HEK293T (cell line): Measurements from ENCODE around the gene LGI4.

ENCODE experiments used
- BHLHE40 ChIP-seq: fragments of 450-650 bp; IDR thresholded peaks from 2 replicates; pipeline ENCODE4 v1.6.1; 2016; ENCODE audit warnings: mild to moderate bottlenecking, moderate library complexity, borderline replicate concordance
- ELF4 ChIP-seq: fragments of 450-650 bp; IDR thresholded peaks from 2 replicates; pipeline ENCODE4 v1.6.1; 2017; ENCODE audit warnings: antibody characterized with exemption
- FOXK2 ChIP-seq: fragments of 450-650 bp; IDR thresholded peaks from 2 replicates; pipeline ENCODE4 v1.6.1; 2016; ENCODE audit warnings: mild to moderate bottlenecking
- L3MBTL2 ChIP-seq: fragments of 450-650 bp; conservative IDR thresholded peaks from 2 replicates; pipeline ENCODE4 v1.6.1; 2016; ENCODE audit warnings: mild to moderate bottlenecking
- LEF1 ChIP-seq: fragments of 450-650 bp; IDR thresholded peaks from 2 replicates; pipeline ENCODE4 v1.6.1; 2017; ENCODE audit warnings: mild to moderate bottlenecking, borderline replicate concordance
- PKNOX1 ChIP-seq: fragments of 450-650 bp; IDR thresholded peaks from 2 replicates; pipeline ENCODE4 v1.6.1; 2016
- SP1 ChIP-seq: fragments of 450-650 bp; IDR thresholded peaks from 2 replicates; pipeline ENCODE4 v1.6.1; 2017
- SUZ12 ChIP-seq: fragments of 450-650 bp; IDR thresholded peaks from 2 replicates; pipeline ENCODE4 v1.6.1; 2016; ENCODE audit warnings: mild to moderate bottlenecking
- TARDBP ChIP-seq: fragments of 450-650 bp; IDR thresholded peaks from 2 replicates; pipeline ENCODE4 v1.6.1; 2016
- ZNF384 ChIP-seq: fragments of 450-650 bp; IDR thresholded peaks from 2 replicates; pipeline ENCODE4 v1.6.1; 2016

DNA sequence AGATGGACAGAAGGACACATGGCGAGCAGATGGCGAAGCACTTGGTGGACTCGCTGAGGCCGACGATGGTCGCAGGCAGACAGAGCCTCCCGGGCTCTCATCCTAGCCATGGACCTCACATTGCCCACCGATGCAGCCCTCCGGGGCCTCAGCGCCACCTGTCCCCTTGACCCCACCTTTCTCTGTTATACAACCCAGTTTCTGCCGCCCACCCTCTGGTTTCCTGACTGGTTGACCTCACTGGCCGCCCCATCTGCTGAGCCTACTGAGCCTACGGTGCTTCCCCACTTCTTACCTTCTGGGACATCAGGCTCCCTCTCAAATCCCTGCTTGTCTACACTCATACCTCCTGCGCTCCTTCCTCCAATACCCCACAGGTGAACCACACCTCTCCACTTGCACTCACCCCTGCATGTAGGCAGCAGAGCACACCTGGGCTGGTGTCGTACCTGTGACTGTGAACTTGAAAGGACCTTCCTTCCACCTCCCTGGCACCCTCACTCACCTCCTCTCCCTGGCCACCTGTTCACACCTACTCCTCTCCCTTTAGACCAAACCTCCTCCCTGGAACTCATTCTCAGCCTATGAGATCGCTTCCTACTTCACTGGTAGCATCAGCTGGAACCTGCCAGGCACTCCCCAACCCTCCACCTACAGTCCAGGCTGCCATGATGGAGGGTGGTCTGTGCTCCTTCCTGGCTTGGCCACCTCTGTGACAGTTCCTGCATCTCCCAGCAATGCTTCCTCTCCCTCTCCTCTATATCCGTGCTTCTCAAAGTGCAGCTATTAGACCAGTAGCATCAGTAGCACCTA is 57.2 kb downstream of the LGI4 start:
- TF ChIP-seq SUZ12 (no peak), ELF4 (no peak), PKNOX1 (no peak), TARDBP (no peak), BHLHE40 (no peak), LEF1 (no peak), SP1 (no peak), ZNF384 (no peak), L3MBTL2 (no peak), FOXK2 (no peak)
